SK-N-SH treated with all-trans-retinoic acid at 6 μM for 48 hours (cell line): Measurements from ENCODE around the gene SMC2.

Experiments
- ATAC-seq: fragments of 200-7000 bp; cut with Tn5 transposase; 3 replicates; pipeline ENCODE4 v1.9.1; 2020; ENCODE audit warnings: mild to moderate bottlenecking, moderate library complexity
- ARNTL ChIP-seq: fragments of 450-650 bp; formaldehyde crosslinking; IDR thresholded peaks from 2 replicates; pipeline ENCODE4 v1.5.0; 2020; ENCODE audit warnings: low read depth, mild to moderate bottlenecking, moderate library complexity, borderline replicate concordance
- CSDC2 ChIP-seq: fragments of 250-450 bp; sonication (Bioruptor Pico); IDR thresholded peaks from 2 replicates; pipeline ENCODE4 v1.5.0; 2020; ENCODE audit warnings: mild to moderate bottlenecking, moderate library complexity
- ESRRG ChIP-seq: fragments of 250-450 bp; sonication (Bioruptor Pico); IDR thresholded peaks from 2 replicates; pipeline ENCODE4 v1.6.1; 2021; ENCODE audit warnings: mild to moderate bottlenecking
- ISL1 ChIP-seq: fragments of 250-450 bp; sonication (Bioruptor Pico); IDR thresholded peaks from 2 replicates; pipeline ENCODE4 v2.1.2; 2022; ENCODE audit warnings: mild to moderate bottlenecking, moderate library complexity
- OSR1 ChIP-seq: fragments of 250-450 bp; sonication (Bioruptor Pico); IDR thresholded peaks from 2 replicates; pipeline ENCODE4 v1.8.0; 2022; ENCODE audit warnings: moderate library complexity, mild to moderate bottlenecking, inconsistent platforms
- PPARA ChIP-seq: fragments of 250-450 bp; sonication (Bioruptor Pico); IDR thresholded peaks from 2 replicates; pipeline ENCODE4 v1.5.0; 2020; ENCODE audit warnings: mild to moderate bottlenecking, borderline replicate concordance
- RARB ChIP-seq: fragments of 250-450 bp; sonication (Bioruptor Pico); IDR thresholded peaks from 2 replicates; pipeline ENCODE4 v1.8.0; 2021; ENCODE audit warnings: mild to moderate bottlenecking, moderate library complexity
- SNAI2 ChIP-seq: fragments of 250-450 bp; sonication (Bioruptor Pico); IDR thresholded peaks from 2 replicates; pipeline ENCODE4 v1.5.0; 2020; ENCODE audit warnings: mild to moderate bottlenecking, moderate library complexity
- TCF4 ChIP-seq: fragments of 250-450 bp; sonication (Bioruptor Pico); IDR thresholded peaks from 2 replicates; pipeline ENCODE4 v1.8.0; 2021; ENCODE audit warnings: mild to moderate bottlenecking, moderate library complexity, borderline replicate concordance
- TOX ChIP-seq: fragments of 250-450 bp; sonication (Bioruptor Pico); IDR thresholded peaks from 2 replicates; pipeline ENCODE4 v1.8.0; 2021; ENCODE audit warnings: mild to moderate bottlenecking, moderate library complexity, borderline replicate concordance
- ZC3H10 ChIP-seq: fragments of 250-450 bp; sonication (Bioruptor Pico); IDR thresholded peaks from 2 replicates; pipeline ENCODE4 v1.5.1; 2021; ENCODE audit warnings: mild to moderate bottlenecking, moderate library complexity
- ZFP3 ChIP-seq: fragments of 250-450 bp; sonication (Bioruptor Pico); IDR thresholded peaks from 2 replicates; pipeline ENCODE4 v1.5.0; 2020; ENCODE audit warnings: mild to moderate bottlenecking, moderate library complexity
- ZNF70 ChIP-seq: fragments of 450-650 bp; formaldehyde crosslinking; IDR thresholded peaks from 2 replicates; pipeline ENCODE4 v1.5.0; 2020; ENCODE audit warnings: mild to moderate bottlenecking, moderate library complexity
- ZNF8 ChIP-seq: fragments of 450-650 bp; formaldehyde crosslinking; IDR thresholded peaks from 2 replicates; pipeline ENCODE4 v1.5.0; 2020; ENCODE audit warnings: mild to moderate bottlenecking, moderate library complexity
- TF ChIP-seq, protein P1 (sequence below): fragments of 250-450 bp; sonication (Bioruptor Pico); IDR thresholded peaks from 2 replicates; pipeline ENCODE4 v1.8.0; 2021; ENCODE audit warnings: low read depth, mild to moderate bottlenecking, moderate library complexity, borderline replicate concordance
- TF ChIP-seq, protein P2 (sequence below): fragments of 250-450 bp; sonication (Bioruptor Pico); IDR thresholded peaks from 2 replicates; pipeline ENCODE4 v1.5.1; 2021; ENCODE audit warnings: mild to moderate bottlenecking, moderate library complexity
- TF ChIP-seq, protein P3 (sequence below): fragments of 250-450 bp; sonication (Bioruptor Pico); IDR thresholded peaks from 2 replicates; pipeline ENCODE4 v1.5.0; 2020; ENCODE audit warnings: mild to moderate bottlenecking, moderate library complexity
- TF ChIP-seq, protein P4 (sequence below): fragments of 250-450 bp; sonication (Bioruptor Pico); IDR thresholded peaks from 2 replicates; pipeline ENCODE4 v1.5.1; 2020; ENCODE audit warnings: low read depth, mild to moderate bottlenecking, moderate library complexity

Gene SMC2

DNA sequence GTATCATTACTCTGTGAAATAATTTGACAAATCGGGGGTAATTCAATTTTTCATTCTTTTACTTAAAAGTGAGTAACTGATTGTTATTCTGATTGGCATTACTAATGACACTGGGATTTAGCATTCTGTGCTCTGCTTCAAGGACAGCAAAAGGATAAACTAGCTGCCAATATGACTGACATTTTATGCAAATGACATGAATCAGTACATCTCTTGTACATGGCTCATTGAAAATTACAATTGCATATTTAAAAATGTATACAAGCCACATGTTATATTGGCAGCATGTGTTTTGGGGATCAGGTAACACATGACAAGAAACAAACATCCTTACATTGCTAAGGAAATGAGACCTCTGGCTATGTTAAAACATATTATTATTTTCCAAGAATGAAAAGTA lies 79.0 kb downstream of the SMC2 start:
- TF ChIP-seq ARNTL (CRISPR knock-in tag) = no peak
- TF ChIP-seq TOX (CRISPR knock-in tag) = no peak
- no peak for TF ChIP-seq CSDC2 (CRISPR knock-in tag)
- no peak for TF ChIP-seq OSR1
- TF ChIP-seq PPARA (CRISPR knock-in tag) = no peak
- no peak for TF ChIP-seq TCF4 (CRISPR knock-in tag)
- TF ChIP-seq ISL1 = no peak
- no peak for TF ChIP-seq RARB (CRISPR knock-in tag)
- no peak for TF ChIP-seq ZC3H10 (CRISPR knock-in tag)
- no peak for ATAC-seq

DNA sequence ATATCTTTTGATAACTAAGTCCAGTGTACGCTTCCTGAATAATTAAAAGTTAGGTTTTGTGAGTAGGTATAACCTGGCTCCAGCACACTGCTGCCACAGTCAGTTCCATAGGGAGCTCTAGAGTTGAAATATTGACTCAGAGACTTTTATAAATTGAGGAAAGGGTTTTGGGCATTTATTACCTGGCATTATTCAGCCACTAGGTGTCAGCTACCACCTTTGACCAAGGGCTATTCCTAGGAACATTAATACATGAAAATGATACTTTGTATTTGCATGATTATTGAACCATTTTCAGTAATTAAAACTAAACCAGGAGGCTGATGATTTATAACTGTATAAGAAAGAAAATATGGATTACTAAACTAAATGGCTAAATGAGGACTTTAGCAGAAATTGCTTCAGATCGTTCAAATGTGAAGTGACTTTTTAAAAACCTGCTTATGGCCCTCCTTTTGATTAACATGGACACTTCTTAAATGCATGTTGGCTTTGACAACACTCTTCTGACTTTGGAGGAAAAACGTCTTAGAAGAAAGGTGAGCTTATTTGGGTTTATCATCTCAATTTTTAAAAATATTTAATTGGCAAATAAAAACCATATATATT lies 83.0 kb downstream of the SMC2 start:
- no peak for TF ChIP-seq ZNF8 (CRISPR knock-in tag)
- TF ChIP-seq RARB (CRISPR knock-in tag) = no peak
- TF ChIP-seq TCF4 (CRISPR knock-in tag) = no peak
- TF ChIP-seq, protein P1, sequence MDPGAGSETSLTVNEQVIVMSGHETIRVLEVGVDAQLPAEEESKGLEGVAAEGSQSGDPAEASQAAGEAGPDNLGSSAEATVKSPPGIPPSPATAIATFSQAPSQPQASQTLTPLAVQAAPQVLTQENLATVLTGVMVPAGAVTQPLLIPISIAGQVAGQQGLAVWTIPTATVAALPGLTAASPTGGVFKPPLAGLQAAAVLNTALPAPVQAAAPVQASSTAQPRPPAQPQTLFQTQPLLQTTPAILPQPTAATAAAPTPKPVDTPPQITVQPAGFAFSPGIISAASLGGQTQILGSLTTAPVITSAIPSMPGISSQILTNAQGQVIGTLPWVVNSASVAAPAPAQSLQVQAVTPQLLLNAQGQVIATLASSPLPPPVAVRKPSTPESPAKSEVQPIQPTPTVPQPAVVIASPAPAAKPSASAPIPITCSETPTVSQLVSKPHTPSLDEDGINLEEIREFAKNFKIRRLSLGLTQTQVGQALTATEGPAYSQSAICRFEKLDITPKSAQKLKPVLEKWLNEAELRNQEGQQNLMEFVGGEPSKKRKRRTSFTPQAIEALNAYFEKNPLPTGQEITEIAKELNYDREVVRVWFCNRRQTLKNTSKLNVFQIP (CRISPR knock-in tag) = no peak
- TF ChIP-seq, protein P2, sequence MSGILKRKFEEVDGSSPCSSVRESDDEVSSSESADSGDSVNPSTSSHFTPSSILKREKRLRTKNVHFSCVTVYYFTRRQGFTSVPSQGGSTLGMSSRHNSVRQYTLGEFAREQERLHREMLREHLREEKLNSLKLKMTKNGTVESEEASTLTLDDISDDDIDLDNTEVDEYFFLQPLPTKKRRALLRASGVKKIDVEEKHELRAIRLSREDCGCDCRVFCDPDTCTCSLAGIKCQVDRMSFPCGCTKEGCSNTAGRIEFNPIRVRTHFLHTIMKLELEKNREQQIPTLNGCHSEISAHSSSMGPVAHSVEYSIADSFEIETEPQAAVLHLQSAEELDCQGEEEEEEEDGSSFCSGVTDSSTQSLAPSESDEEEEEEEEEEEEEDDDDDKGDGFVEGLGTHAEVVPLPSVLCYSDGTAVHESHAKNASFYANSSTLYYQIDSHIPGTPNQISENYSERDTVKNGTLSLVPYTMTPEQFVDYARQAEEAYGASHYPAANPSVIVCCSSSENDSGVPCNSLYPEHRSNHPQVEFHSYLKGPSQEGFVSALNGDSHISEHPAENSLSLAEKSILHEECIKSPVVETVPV (CRISPR knock-in tag) = no peak
- TF ChIP-seq ZFP3 (CRISPR knock-in tag) = no peak
- no peak for TF ChIP-seq ZC3H10 (CRISPR knock-in tag)
- TF ChIP-seq, protein P3, sequence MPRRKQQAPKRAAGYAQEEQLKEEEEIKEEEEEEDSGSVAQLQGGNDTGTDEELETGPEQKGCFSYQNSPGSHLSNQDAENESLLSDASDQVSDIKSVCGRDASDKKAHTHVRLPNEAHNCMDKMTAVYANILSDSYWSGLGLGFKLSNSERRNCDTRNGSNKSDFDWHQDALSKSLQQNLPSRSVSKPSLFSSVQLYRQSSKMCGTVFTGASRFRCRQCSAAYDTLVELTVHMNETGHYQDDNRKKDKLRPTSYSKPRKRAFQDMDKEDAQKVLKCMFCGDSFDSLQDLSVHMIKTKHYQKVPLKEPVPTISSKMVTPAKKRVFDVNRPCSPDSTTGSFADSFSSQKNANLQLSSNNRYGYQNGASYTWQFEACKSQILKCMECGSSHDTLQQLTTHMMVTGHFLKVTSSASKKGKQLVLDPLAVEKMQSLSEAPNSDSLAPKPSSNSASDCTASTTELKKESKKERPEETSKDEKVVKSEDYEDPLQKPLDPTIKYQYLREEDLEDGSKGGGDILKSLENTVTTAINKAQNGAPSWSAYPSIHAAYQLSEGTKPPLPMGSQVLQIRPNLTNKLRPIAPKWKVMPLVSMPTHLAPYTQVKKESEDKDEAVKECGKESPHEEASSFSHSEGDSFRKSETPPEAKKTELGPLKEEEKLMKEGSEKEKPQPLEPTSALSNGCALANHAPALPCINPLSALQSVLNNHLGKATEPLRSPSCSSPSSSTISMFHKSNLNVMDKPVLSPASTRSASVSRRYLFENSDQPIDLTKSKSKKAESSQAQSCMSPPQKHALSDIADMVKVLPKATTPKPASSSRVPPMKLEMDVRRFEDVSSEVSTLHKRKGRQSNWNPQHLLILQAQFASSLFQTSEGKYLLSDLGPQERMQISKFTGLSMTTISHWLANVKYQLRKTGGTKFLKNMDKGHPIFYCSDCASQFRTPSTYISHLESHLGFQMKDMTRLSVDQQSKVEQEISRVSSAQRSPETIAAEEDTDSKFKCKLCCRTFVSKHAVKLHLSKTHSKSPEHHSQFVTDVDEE = no peak
- TF ChIP-seq ZNF70 = no peak
- no peak for TF ChIP-seq ESRRG (CRISPR knock-in tag)
- TF ChIP-seq, all 23 proteins: peak for 0
- peak; percentile 66 for ATAC-seq

DNA sequence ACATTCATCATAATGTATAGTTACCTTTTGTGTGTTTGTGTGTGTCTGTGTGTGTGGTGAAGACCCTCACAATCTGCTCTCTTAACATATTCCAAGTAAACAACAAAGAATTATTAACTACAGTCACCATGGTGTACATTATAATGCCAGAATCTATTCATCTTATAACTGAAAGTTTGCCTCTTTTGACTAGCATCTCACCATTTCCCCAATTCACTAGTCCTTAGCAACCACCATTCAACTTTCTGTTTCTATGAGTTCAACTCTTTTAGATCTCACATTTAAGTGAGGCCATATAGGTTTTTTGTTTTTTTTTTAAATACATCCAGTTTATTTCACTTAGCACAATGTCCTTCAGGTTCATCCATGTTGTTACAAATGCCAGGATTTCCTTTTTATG lies 83.6 kb downstream of the SMC2 start:
- TF ChIP-seq TOX (CRISPR knock-in tag) (no peak), ZC3H10 (CRISPR knock-in tag) (no peak), ISL1 (no peak), SNAI2 (no peak), ARNTL (CRISPR knock-in tag) (no peak), TCF4 (CRISPR knock-in tag) (no peak)
- TF ChIP-seq, protein P2 (CRISPR knock-in tag) = no peak
- TF ChIP-seq, protein P4, sequence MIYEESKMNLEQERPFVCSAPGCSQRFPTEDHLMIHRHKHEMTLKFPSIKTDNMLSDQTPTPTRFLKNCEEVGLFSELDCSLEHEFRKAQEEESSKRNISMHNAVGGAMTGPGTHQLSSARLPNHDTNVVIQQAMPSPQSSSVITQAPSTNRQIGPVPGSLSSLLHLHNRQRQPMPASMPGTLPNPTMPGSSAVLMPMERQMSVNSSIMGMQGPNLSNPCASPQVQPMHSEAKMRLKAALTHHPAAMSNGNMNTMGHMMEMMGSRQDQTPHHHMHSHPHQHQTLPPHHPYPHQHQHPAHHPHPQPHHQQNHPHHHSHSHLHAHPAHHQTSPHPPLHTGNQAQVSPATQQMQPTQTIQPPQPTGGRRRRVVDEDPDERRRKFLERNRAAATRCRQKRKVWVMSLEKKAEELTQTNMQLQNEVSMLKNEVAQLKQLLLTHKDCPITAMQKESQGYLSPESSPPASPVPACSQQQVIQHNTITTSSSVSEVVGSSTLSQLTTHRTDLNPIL (CRISPR knock-in tag) = no peak
- TF ChIP-seq, protein P1 (CRISPR knock-in tag) = no peak
- ATAC-seq = no peak
